HepG2 (cell line): Measurements from ENCODE around the gene PWWP2A. TPM values are rescaled to one million over a fixed set of nuclear protein-coding genes. Genes with fewer than 3 reads are reported as not detected.

Experiments
- AGO2 ChIP-seq: fragments of 200-400 bp; formaldehyde crosslinking; optimal IDR thresholded peaks from 2 replicates; pipeline ENCODE3; 2017; ENCODE audit warnings: mild to moderate bottlenecking, low read depth, low read length, moderate library complexity
- BRD4 ChIP-seq: sonication (generic); formaldehyde crosslinking; IDR thresholded peaks from 2 replicates; pipeline ENCODE4 v1.4.0; 2020; ENCODE audit warnings: missing genetic modification reagents
- CREB1 ChIP-seq, 2 experiments: fragments of 450-650 bp in 1 of 2; IDR thresholded peaks; 2 replicates each; pipeline ENCODE4 v1.6.1; 2016 to 2017; ENCODE audit warnings: control low read depth in 1 of 2, mild to moderate bottlenecking in 1 of 2, missing compliant biosample characterization in 1 of 2, missing genetic modification characterization in 1 of 2
- FOXK1 ChIP-seq: sonication (generic); formaldehyde crosslinking; IDR thresholded peaks from 2 replicates; pipeline ENCODE4 v1.4.0; 2020; ENCODE audit warnings: low read depth, missing genetic modification reagents, borderline replicate concordance
- PAX8 ChIP-seq: sonication (generic); formaldehyde crosslinking; IDR thresholded peaks from 2 replicates; pipeline ENCODE4 v1.8.0; 2022; ENCODE audit warnings: mild to moderate bottlenecking, missing genetic modification reagents, borderline replicate concordance
- SNAPC2 ChIP-seq: sonication (generic); formaldehyde crosslinking; IDR thresholded peaks from 2 replicates; pipeline ENCODE4 v1.8.1; 2022; ENCODE audit warnings: mild to moderate bottlenecking, missing genetic modification reagents
- ZNF766 ChIP-seq: sonication (generic); formaldehyde crosslinking; IDR thresholded peaks from 2 replicates; pipeline ENCODE4 v1.5.0; 2020; ENCODE audit warnings: missing genetic modification reagents, borderline replicate concordance
- polyA plus RNA-seq, 8 experiments: library from polyadenylated mRNA; depleted of rRNA in 3 of 8; stranded (reverse) in 7 of 8; unstranded in 1 of 8; fragments of >200 nt; fragmentation: Illumina TruSeq in 4 of 8; extraction: Trizol in 4 of 8; gene quantifications; 2 replicates each; pipeline versions ENCODE4 v1.2.1 to v1.2.3, GENCODE V29; 2011 to 2016; ENCODE audit warnings: low read depth in 4 of 8, missing spikeins in 1 of 8, mixed read lengths in 1 of 8; ENCODE audit not compliant: insufficient read depth in 1 of 8
- total RNA-seq, 5 experiments: library from RNA; depleted of rRNA; stranded (reverse); fragments of >200 nt; fragmentation: Illumina TruSeq; extraction: Trizol; gene quantifications; 2 replicates each; pipeline ENCODE4 v1.2.3, GENCODE V29; 2016; ENCODE audit warnings: low read depth in 1 of 5
- TF ChIP-seq, protein P1 (sequence below): sonication (generic); formaldehyde crosslinking; IDR thresholded peaks from 2 replicates; pipeline ENCODE4 v1.4.0; 2020; ENCODE audit warnings: missing genetic modification reagents
- TF ChIP-seq, protein P2 (sequence below), 2 experiments: fragments of 450-650 bp in 1 of 2; sonication (generic) in 1 of 2; formaldehyde crosslinking in 1 of 2; IDR thresholded peaks; 2 replicates each; pipeline versions ENCODE4 v1.6.1 to v1.8.0; 2016 to 2022; ENCODE audit warnings: antibody characterized with exemption in 1 of 2, mild to moderate bottlenecking in 1 of 2, missing genetic modification reagents in 1 of 2
- TF ChIP-seq, protein P3 (sequence below): conservative IDR thresholded peaks from 2 replicates; pipeline ENCODE4 v1.6.1; 2018; ENCODE audit warnings: missing genetic modification reagents
- TF ChIP-seq, protein P4 (sequence below): sonication (generic); formaldehyde crosslinking; IDR thresholded peaks from 2 replicates; pipeline ENCODE4 v1.9.0; 2021; ENCODE audit warnings: missing genetic modification reagents, borderline replicate concordance

PWWP2A gene
- total and polyA plus RNA-seq, 2 of the 13 experiments (the other 11 are each of a cell fraction or from before 2014, with no cell fraction given): 7.3 to 16.9 TPM

- TF ChIP-seq PAX8 (CRISPR knock-in tag): no peak
- no peak for TF ChIP-seq SNAPC2 (CRISPR knock-in tag)
- no peak for TF ChIP-seq FOXK1
- no peak for TF ChIP-seq AGO2
- no peak for TF ChIP-seq ZNF766 (CRISPR knock-in tag)
- TF ChIP-seq, protein P1, sequence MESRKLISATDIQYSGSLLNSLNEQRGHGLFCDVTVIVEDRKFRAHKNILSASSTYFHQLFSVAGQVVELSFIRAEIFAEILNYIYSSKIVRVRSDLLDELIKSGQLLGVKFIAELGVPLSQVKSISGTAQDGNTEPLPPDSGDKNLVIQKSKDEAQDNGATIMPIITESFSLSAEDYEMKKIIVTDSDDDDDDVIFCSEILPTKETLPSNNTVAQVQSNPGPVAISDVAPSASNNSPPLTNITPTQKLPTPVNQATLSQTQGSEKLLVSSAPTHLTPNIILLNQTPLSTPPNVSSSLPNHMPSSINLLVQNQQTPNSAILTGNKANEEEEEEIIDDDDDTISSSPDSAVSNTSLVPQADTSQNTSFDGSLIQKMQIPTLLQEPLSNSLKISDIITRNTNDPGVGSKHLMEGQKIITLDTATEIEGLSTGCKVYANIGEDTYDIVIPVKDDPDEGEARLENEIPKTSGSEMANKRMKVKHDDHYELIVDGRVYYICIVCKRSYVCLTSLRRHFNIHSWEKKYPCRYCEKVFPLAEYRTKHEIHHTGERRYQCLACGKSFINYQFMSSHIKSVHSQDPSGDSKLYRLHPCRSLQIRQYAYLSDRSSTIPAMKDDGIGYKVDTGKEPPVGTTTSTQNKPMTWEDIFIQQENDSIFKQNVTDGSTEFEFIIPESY (CRISPR knock-in tag): no peak
- TF ChIP-seq, protein P2, sequence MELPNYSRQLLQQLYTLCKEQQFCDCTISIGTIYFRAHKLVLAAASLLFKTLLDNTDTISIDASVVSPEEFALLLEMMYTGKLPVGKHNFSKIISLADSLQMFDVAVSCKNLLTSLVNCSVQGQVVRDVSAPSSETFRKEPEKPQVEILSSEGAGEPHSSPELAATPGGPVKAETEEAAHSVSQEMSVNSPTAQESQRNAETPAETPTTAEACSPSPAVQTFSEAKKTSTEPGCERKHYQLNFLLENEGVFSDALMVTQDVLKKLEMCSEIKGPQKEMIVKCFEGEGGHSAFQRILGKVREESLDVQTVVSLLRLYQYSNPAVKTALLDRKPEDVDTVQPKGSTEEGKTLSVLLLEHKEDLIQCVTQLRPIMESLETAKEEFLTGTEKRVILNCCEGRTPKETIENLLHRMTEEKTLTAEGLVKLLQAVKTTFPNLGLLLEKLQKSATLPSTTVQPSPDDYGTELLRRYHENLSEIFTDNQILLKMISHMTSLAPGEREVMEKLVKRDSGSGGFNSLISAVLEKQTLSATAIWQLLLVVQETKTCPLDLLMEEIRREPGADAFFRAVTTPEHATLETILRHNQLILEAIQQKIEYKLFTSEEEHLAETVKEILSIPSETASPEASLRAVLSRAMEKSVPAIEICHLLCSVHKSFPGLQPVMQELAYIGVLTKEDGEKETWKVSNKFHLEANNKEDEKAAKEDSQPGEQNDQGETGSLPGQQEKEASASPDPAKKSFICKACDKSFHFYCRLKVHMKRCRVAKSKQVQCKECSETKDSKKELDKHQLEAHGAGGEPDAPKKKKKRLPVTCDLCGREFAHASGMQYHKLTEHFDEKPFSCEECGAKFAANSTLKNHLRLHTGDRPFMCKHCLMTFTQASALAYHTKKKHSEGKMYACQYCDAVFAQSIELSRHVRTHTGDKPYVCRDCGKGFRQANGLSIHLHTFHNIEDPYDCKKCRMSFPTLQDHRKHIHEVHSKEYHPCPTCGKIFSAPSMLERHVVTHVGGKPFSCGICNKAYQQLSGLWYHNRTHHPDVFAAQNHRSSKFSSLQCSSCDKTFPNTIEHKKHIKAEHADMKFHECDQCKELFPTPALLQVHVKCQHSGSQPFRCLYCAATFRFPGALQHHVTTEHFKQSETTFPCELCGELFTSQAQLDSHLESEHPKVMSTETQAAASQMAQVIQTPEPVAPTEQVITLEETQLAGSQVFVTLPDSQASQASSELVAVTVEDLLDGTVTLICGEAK (IDR thresholded peaks at IDR 0.05): no peak
- TF ChIP-seq, protein P2 (CRISPR knock-in tag; IDR thresholded peaks at IDR 0.05): no peak
- TF ChIP-seq BRD4 (CRISPR knock-in tag): no peak
- TF ChIP-seq, protein P3, sequence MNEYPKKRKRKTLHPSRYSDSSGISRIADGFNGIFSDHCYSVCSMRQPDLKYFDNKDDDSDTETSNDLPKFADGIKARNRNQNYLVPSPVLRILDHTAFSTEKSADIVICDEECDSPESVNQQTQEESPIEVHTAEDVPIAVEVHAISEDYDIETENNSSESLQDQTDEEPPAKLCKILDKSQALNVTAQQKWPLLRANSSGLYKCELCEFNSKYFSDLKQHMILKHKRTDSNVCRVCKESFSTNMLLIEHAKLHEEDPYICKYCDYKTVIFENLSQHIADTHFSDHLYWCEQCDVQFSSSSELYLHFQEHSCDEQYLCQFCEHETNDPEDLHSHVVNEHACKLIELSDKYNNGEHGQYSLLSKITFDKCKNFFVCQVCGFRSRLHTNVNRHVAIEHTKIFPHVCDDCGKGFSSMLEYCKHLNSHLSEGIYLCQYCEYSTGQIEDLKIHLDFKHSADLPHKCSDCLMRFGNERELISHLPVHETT (CRISPR knock-in tag): no peak
- TF ChIP-seq, protein P4, sequence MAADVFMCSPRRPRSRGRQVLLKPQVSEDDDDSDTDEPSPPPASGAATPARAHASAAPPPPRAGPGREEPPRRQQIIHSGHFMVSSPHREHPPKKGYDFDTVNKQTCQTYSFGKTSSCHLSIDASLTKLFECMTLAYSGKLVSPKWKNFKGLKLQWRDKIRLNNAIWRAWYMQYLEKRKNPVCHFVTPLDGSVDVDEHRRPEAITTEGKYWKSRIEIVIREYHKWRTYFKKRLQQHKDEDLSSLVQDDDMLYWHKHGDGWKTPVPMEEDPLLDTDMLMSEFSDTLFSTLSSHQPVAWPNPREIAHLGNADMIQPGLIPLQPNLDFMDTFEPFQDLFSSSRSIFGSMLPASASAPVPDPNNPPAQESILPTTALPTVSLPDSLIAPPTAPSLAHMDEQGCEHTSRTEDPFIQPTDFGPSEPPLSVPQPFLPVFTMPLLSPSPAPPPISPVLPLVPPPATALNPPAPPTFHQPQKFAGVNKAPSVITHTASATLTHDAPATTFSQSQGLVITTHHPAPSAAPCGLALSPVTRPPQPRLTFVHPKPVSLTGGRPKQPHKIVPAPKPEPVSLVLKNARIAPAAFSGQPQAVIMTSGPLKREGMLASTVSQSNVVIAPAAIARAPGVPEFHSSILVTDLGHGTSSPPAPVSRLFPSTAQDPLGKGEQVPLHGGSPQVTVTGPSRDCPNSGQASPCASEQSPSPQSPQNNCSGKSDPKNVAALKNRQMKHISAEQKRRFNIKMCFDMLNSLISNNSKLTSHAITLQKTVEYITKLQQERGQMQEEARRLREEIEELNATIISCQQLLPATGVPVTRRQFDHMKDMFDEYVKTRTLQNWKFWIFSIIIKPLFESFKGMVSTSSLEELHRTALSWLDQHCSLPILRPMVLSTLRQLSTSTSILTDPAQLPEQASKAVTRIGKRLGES (CRISPR knock-in tag): no peak
- no peak for TF ChIP-seq CREB1 (IDR thresholded peaks at IDR 0.05)
- TF ChIP-seq CREB1 (CRISPR knock-in tag; IDR thresholded peaks at IDR 0.05): no peak
Observed at GRCh38 chr5:160165137-160166068, 46.2 kb upstream of the PWWP2A start (continued).
